Activated CD4-positive, CD25-positive, alpha-beta regulatory T cell (primary cell): ENCODE data around the gene VENTX.

Experiments used
- DNase-seq, 4 experiments: peaks; one replicate each; lab custom pipeline; 2025; lab: John Stamatoyannopoulos, UW

Gene VENTX

GRCh38 chr10:133271521-133272300 lies 34.1 kb downstream of the VENTX start:
- no peak for DNase-seq

GRCh38 chr10:133272301-133272963 lies 34.8 kb downstream of the VENTX start:
- no peak for DNase-seq

GRCh38 chr10:133272964-133273420 lies 35.3 kb downstream of the VENTX start:
- no peak for DNase-seq

GRCh38 chr10:133273534-133274143 lies 36.0 kb downstream of the VENTX start:
- DNase-seq, result no peak

- peak; percentile 56 to 70 (median 60) for DNase-seq
Measured at GRCh38 chr10:133274751-133275683, 37.4 kb downstream of the VENTX start.

- DNase-seq, result peak in 2 of 4 experiments; percentile 21 to 27
Measured at GRCh38 chr10:133275684-133276092, 38.0 kb downstream of the VENTX start.

GRCh38 chr10:133276100-133276434 lies 38.4 kb downstream of the VENTX start:
- DNase-seq, result no peak

- peak; percentile 29 to 43 (median 39) for DNase-seq
Measured at GRCh38 chr10:133276435-133277201, 39.0 kb downstream of the VENTX start, which contains the start of gene ADAM8. Gene ADAM8 (minus strand): TSS chr10:133276868. CDS start chr10:133276817, 51 bp downstream.

GRCh38 chr10:133277277-133277992 lies 39.8 kb downstream of the VENTX start:
- no peak for DNase-seq

- DNase-seq, result no peak
Measured at GRCh38 chr10:133277993-133278576, 40.4 kb downstream of the VENTX start.

GRCh38 chr10:133278577-133279265 lies 41.1 kb downstream of the VENTX start:
- DNase-seq, result no peak

GRCh38 chr10:133279326-133280226 lies 41.9 kb downstream of the VENTX start:
- DNase-seq, result no peak

- no peak for DNase-seq
Measured at GRCh38 chr10:133280391-133281059, 42.9 kb downstream of the VENTX start.

- DNase-seq, result no peak
Measured at GRCh38 chr10:133281084-133281483, 43.4 kb downstream of the VENTX start.

GRCh38 chr10:133281628-133282372 lies 44.1 kb downstream of the VENTX start:
- DNase-seq, result no peak

GRCh38 chr10:133282846-133283390 lies 45.3 kb downstream of the VENTX start:
- DNase-seq, result no peak

GRCh38 chr10:133283931-133284330 lies 46.3 kb downstream of the VENTX start:
- DNase-seq, result no peak
